ENCODE data around the gene CARD10.
"Not testable (repeated sequence)": the region's sequence is repeated elsewhere in the genome, so short reads cannot be mapped to it uniquely, and the experiment has no call there.

Gene CARD10

DNA sequence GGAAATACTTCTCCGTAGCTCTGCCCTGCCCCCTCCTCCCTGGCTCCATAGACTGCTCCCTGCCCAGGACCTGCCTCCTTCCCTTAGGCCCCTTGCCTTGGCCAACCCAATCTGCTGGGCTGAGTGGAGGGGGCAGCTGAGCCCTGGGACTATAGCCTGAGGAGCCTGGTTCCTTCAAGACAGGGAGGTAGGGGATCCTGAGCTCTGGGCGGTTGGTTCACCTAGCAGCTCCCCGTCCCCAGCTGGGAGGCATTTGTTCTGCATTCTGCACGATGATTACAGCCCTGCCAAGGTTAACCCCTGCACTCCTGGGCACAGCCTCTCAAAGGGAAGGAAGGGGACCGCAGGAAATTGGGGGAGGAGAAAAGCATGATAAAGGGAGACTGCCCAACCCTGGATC lies 37.5 kb upstream of the CARD10 start:
- DNase-seq (ENCODE audit: low spot score): no peak

DNA sequence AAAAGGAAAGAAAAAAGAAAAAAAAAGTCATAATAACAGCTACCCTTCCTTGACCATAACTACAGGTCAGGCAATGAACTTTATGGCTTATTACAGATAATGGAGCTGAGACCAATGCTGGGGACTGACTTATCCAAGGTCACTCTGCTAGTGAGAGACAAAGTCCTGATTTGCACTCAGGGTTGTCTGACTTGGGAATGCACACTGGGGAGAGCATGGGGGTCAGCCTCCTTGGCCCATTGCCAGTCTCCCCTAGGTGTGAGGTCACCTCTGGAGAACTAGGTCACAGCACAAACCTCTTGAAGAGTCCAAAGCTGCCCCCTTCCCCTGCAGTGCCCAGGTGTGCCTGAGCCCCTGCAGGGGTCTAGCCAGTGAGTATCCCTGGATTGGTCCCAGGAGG lies 35.8 kb upstream of the CARD10 start:
- DNase-seq (ENCODE audit: low spot score): no peak

DNA sequence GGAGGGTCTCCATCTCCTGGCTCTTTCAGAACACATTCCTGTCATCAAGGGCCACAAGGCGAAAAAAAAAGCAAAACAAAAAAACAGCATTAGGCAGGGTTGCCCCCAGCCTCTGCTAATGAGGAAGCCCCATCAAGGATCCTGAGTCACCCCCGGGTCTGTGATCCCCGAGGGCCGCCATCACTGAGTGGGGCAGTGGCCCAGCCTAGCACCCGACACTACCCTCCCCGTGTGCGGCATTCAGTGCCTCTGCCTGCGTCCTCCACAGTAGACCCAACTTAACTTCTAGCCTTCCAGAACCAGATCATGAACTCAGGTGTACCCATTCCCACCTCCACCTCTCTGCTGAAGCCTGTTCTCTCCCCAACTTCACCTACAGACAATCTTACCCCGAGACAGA lies 34.5 kb upstream of the CARD10 start:
- no peak for DNase-seq (ENCODE audit: low spot score)

DNA sequence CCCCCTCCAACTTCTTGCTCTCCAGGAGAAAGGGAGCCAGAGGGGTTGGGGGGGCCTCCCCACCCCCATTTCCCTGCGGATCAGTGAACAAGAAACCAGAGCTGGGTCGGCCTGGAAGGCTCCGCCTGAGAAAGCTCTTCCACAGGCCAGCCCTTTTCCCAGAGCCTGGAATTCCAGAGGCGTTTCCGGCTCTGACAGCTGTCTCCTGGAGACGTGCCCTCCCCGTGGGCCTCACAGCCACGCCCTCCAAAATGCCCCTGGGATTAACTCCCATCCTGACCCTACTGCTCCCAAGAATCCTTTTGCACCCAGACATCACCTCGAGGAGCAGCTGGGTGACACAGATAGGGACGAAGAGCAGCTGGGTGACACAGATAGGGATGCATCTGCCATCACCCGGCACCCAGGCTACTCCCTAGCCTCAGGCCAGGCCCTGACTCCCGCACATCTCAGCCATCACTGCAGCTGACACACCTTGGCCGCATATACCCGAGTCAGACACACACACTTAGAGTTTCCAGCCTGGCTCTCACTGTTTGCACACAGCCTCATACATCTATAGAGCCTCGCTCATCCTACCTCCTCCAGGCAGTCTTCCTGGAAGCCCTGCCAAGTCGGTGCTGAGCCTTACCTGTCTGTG lies 33.4 kb upstream of the CARD10 start:
- DNase-seq (ENCODE audit: low spot score): no peak

DNA sequence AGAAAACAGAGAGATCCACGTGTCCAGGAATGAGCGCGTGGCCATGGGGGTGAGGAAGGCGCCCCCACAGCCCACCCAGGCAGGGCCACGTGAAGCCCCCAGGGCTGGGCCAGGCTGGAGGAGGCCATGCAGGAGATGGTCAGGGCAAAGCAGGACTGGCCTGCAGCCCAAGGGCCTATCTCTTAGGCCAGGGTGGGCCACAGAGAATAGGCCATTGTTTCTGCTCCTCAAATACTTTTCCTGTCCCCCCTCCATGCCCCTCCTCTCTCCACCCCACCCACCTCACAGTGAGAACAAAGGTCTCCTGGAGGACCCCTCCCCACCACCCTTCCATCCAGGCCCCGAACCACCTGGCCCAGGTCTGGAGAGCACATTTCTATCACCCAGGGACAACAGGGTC lies 32.8 kb upstream of the CARD10 start:
- no peak for DNase-seq (ENCODE audit: low spot score)

DNA sequence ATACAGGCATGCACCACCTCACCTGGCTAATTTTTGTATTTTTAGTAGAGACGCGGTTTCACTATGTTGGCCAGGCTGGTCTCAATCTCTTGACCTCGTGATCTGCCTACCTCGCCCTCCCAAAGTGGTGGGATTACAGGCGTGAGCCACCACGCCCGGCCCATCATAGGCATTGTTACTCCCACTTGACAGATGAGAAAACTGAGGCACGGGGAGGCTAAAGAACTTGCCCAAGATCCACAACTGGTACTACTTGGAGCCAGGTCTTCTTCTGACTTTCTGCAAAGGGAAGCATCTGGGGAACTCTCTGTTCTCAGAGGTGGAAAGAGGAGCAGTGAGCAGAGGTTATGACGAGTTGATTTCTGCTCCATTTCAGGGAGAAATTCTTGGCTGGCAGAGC lies 31.7 kb upstream of the CARD10 start:
- not testable (repeated sequence) for DNase-seq (ENCODE audit: low spot score)

DNA sequence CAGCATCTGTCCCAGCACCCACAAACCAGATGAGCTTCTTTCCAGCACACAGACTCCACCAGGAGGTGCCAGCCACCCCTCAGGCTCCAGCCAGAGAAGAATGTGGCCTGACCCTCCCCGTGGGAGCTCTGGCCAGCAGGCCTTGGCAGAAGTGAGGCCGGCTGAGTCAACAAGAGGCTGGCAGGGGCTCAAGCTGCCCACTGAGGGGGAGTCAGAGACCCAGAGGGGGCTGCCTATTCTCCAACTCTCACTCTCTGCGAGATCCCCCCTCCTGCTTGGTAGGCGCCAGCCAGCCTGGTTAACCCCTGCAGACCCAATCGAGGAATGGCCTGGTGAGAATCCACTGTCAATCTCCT lies 30.5 kb upstream of the CARD10 start:
- no peak for DNase-seq (ENCODE audit: low spot score)

DNA sequence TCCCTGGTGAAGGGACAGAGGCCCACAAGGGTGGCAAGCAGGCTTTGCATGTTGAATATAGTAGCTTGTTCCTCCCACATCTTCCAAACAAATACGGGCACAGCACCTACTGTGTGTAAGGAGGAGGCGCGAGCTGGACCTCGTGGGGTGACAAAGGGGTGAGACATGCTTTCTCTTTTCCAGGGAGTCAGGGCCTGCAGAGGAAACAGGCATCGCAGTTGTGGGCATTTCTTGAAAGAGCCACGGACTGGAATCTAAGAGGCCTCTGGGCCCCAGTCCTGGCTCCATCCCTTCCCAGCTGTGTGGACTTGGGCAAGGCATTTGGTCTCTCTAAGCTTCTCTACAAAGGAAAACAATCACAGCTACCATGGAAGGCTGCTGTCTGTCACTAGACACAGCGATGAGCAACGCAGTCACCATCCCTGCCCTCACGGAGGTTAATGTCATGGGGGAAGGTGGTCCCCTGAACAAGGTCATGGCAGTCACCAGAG lies 28.1 kb upstream of the CARD10 start:
- DNase-seq (ENCODE audit: low spot score): no peak

DNA sequence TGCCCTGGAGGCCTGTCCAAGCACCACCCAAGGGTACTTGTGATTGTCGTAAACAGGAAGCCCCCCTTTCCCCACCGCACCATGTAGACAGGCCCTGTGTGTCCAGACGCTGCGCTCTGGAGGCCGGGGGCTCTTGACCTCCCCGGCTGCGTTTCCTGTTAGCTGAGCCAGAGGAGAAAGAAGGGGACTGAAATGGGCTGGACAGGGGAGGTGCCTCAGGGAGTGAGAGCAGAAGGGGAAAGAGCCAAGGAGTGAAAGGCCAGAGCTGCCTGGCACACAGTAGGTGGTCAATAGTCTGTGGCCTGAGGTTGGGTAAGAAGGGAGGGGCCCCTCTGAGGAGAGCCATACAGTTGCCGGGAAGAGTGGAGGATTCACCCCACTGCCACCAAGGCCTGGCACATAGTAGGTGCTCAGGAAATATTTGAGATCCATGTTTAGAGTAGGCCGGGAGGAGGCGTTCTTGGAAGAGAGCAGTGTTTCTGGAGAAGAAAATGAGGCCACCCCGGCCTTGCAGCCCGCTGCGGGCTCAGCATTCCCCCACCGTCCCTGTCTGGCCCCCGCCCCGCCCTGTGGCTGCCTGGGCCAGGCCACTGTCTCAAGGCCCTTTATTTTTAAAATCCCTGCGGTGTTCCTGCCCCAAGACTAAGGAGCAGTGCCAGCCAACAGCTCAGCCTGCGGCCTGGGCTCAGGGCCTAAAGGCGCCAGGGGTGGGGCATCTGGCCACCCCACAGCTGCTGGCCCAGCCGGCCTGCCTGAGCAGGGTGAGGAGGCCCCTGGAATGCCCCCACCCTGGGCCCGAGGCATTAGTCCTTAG lies 27.4 kb upstream of the CARD10 start:
- no peak for DNase-seq (ENCODE audit: low spot score)

DNA sequence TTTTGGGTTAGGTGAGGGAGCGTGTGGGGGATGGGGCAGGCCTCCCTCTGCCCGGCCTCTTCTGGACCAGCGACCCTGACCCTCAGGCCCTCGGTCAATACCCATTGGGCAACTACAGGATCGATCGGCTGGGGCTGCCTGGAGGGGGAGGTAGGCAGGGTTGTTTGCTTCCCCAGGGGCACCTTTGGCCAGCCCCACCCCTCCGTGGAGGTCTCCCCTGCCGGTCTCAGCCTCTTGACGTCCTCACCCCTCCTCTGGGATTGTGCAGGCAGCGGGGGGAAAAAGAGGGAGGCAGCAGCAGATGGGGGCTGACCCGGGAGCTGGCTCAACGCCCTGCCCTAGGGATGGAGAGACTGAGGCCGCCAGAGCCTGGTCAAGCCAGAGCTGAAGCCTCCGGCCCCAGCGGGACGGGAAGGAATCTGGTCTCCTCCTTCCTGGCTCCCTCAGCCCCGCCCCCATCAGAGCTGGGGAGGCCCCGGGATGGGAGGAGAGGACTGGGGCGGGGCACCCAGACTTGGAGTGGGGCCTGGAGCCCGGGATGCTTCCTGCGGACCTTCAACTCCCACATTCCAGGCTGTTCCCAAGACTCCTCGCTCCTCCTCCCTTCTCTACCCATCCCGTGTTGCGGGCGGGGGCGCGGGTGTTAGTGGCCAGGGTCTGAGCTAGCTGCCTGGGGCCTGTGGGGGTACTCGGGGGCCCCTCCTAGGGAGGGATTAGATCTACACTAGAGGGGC lies 26.7 kb upstream of the CARD10 start:
- no peak for DNase-seq (ENCODE audit: low spot score)

DNA sequence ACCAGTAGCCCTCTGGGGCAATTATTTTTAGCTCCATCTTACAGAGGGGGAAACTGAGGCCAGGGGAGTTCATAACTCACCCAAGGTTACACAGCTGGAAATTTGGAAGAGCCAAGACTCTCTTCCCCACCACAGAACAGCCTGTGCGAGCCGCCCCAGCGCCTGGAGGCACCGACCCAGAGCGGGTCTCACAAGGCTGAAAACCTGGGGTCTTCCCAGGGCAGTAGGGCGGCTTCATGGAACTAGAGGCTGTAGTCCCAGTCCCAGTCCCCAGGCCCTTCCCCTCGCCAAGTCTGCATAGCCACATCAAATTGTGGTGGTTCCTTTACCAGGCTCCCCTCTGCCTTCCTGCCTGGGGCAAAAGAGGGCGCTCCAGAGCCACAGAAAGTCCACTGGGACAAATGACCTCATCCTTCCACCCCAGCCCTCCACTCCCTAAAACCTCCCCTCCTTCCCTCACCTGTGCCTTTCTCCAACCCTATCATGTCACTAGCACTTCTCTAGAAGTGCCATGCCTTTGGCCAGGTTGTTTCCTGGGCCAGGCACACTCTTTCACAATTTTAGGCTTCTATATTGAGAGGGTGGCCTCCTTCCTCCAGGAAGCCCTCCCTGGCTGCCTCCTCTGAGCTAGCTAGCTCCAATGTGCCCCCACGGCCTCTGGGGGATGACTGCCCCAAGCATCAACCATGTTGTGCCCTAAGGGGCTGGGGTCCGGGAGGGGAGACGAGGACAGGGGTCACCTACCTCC lies 25.9 kb upstream of the CARD10 start:
- peak; percentile 49 for DNase-seq (ENCODE audit: low spot score)

DNA sequence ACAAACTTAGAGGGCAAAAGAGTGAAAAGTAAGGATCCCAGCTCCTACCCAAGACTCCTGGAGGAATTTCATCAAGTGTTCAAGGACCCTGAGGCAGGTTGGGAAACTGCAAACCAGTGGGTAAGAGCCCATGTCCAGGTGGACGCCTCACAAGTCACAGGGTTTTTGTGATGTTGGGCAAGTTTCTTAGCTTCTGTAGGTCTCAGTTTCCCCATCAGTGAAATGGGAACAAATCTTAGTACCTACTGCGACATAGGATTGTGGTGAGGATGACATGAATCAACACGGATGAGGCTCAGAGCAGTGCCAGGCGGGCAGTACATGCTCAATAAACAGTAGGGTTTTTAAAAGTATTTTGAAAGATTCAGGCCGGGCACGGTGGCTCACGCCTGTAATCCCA lies 23.7 kb upstream of the CARD10 start:
- DNase-seq (ENCODE audit: low spot score): no peak

DNA sequence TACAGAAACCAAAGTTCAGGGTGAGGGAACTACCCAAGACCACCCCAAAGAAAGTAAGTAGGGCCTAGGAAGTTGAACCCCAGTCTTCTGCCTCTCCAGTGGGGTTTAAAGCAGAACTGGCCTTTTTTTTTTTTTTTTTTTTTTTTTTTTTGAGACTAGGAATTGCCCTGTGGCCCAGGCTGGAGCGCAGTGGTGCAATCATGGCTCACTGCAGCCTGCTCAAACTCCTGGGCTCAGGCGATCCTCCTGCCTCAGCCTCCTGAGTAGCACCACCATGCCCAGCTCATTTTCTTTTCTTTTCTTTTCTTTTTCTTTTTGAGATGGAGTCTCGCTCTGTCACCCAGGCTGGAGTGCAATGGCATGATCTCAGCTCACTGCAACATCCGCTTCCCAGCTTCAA lies 23.2 kb upstream of the CARD10 start:
- not testable (repeated sequence) for DNase-seq (ENCODE audit: low spot score)

DNA sequence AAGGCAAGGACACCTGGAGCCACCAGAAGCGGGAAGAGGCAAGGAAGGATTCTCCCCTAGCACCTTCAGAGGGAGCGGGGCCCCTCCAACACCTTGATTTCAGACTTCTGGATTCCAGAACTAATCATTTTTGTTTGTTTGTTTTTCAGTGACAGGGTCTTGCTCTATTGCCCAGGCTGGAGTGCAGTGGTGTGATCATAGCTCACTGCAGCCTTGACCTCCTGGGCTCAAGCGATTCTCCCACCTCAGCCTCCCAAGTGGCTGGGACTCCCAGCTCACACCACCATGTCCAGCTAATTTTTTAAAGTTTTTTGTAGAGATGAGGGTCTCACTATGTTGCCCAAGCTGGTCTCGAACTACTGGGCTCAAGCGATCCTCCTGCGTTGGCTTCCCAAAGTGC lies 20.6 kb upstream of the CARD10 start:
- DNase-seq (ENCODE audit: low spot score): not testable (repeated sequence)

DNA sequence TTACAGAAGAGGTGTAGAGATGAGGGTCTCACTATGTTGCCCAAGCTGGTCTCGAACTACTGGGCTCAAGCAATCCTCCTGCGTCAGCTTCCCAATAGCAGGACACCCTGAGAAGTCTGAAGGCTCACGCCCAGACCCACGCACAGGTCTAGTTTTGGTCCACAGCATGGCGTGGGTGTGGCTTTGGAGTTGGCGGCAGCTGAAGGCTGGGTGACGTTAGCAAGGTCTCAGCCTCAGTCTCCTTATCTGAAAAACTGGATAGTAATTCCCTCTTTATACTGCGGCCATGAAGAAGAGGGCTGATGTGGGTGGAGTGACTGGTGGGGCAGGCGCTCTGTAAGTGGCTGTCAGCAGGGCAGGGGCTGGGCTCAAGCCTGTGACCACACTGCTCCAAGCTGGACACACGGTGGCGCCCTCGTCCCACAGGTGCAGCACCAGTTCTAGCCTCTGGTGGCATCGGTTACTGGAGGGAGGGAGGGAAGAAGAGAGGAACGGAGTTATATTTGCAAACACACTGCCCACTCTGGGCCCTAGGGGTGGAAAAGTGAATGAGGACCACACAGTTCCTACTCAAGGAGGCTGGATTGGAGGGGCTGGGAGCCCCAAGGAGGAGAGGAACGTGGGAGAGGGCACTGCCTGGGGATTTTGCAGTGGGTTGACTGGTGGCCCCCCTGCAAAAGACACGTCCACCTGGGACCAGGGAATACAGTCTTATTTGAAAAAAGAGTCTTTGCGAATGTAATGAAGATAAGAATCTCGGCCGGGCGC lies 19.6 kb upstream of the CARD10 start:
- DNase-seq (ENCODE audit: low spot score): peak; percentile 90

DNA sequence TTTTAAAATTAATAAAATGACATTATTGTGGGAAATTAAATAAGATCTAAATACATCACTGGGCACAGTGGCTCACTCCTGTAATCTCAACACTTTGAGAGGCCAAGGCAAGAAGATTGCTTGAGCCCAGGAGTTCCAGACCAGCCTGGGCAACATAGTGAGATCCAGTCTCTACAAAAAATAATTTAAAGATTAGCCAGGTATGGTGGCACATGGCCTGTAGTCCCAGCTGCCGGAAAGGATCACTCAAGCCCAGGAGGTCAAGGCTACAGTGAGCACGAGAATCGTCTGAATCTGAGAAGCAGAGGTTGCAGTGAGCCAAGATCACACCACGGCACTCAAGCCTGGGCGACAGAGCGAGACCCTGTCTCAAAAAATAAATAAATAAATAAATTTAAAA lies 15.9 kb upstream of the CARD10 start:
- DNase-seq (ENCODE audit: low spot score): no peak

DNA sequence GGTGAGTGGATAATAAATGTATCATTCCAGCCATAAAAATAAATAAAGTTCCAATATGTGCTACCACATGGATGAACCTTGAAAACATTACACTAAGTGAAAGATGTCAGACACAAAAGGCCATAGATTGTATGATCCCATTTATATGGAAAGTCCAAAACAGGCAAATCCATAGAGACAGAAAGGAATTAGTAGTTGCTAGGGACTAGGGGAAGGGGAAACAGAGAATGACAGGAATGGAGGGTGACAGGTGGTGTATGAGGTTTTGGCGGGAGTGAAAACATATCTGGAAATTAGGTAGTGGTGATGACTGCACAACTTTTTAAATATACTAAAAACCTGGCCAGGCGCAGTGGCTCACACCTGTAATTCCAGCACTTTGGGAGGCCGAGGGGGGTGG lies 15.2 kb upstream of the CARD10 start:
- no peak for DNase-seq (ENCODE audit: low spot score)

DNA sequence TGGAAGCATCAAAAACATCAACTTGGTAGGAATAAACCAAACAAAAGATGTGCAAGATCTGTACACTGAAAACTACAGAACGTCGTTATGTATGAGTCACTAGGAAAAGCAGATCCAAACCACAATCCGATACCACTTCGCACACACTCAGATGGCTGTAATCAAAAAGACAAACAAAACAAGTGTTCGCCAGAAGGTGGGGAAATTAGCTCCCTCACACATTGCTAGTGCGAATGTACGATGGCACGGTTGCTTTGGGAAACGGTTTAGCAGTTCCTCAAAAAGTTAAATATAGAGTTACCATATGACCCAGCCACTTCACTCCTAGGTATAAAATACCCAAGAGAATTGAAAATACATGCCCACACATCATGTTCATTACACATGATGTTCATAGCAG lies 14.8 kb upstream of the CARD10 start:
- DNase-seq (ENCODE audit: low spot score): peak; percentile 14

DNA sequence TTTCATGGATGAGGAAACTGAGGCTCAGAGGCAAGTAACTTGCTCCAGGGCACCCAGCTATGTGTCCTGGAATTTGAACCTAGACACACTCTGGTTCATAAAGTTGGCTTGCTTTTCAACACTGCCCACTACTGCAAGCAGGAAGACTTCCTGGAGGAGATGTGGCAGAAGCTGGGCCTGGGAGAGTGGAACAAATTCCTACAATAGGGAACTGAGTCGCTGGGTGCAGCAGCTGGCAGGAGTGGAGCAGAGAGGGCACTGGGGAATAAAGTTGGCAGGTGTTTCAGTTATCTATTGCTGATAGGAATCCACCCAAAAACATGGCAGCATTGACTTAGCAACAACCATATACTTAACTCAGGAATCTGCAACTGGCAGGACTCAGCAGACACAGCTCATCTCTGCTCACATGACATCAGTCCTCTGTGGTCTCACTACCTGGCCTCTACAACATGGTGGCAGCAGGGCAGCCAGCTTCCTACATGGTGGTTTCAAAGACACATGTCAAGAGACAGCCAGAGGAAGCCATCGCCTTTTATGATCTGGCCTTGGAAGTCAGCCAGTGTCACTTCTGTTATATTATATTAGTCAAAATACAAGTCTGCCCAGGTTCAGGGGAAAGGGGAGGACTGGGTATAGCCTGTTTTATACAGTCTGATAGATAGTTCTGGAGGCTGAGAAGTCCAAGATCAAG lies 10.6 kb upstream of the CARD10 start:
- no peak for DNase-seq (ENCODE audit: low spot score)

DNA sequence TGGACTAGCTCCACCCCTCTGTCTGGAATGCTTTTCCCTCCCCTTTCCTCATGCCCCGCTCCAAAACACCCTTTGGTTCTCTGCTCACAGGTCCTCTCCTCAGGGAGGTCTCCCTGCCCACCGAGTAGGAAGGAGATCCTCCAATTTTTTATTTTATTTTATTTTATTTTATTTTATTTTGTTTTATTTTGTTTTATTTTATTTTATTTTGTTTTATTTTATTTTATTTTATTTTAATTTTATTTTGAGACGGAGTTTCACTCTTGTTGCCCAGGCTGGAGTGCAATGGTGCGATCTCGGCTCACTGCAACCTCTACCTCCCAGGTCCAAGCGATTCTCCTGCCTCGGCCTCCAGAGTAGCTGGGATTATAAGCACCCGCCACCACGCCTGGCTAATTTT lies 8.7 kb upstream of the CARD10 start:
- not testable (repeated sequence) for DNase-seq (ENCODE audit: low spot score)

Data from CD4-positive, alpha-beta T cell treated with Interleukin-15 for 4 hours (primary cell).